BE2C (cell line): ENCODE results near the gene VGF.
"Not testable (repeated sequence)": the region's sequence is repeated elsewhere in the genome, so short reads cannot be mapped to it uniquely, and the experiment has no call there.

Experiments
- DNase-seq: peaks from one replicate; pipeline ENCODE4 v3.0.0-alpha.2; 2020
- H3K27me3 ChIP-seq: fragments of 250-450 bp; sonication (Bioruptor Pico); 2 replicates; pipeline ENCODE4 v1.5.1; 2020; ENCODE audit warnings: mild to moderate bottlenecking
- H3K36me3 ChIP-seq: fragments of 250-450 bp; sonication (Bioruptor Pico); 2 replicates; pipeline ENCODE4 v1.5.1; 2020; ENCODE audit warnings: mild to moderate bottlenecking
- H3K4me1 ChIP-seq: fragments of 250-450 bp; sonication (Bioruptor Pico); 2 replicates; pipeline ENCODE4 v1.5.1; 2020
- H3K4me3 ChIP-seq: 2 replicates; pipeline ENCODE4 v1.5.1; 2011; ENCODE audit warnings: low read depth, low read length
- H3K9me3 ChIP-seq: fragments of 250-450 bp; sonication (Bioruptor Pico); 2 replicates; pipeline ENCODE4 v1.5.1; 2020
- CTCF ChIP-seq: IDR thresholded peaks from 2 replicates; pipeline ENCODE4 v1.5.1; 2012; ENCODE audit warnings: mild to moderate bottlenecking, low read depth, low read length

The VGF gene

DNA sequence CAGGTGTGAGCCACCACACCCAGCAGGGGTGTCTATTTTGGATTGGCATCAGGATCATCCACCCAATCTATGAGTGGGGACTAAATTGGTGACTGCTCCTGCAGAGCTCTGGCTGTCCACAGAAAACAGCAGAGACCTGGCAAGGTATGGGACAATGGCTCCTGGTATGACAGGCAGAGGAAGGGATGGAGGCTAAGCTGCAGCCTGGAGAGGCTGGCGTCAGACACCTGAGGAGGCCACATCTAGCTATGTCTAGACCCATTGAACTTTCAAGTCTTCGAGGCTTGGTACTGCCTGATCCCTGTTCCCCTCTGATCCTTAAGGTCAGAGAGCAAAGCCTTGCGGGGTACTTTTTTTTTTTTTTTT is 41.7 kb downstream of the VGF start:
- H3K27me3 ChIP-seq = no peaks in the 10 kb centered on the region
- TF ChIP-seq CTCF = no peak
- H3K4me1 ChIP-seq = peaks cover 13% of the 10 kb centered on the region
- DNase-seq = no peak
- H3K4me3 ChIP-seq = no peak overlapping the region
- no peaks in the 10 kb centered on the region for H3K9me3 ChIP-seq
- no peaks in the 10 kb centered on the region for H3K36me3 ChIP-seq

DNA sequence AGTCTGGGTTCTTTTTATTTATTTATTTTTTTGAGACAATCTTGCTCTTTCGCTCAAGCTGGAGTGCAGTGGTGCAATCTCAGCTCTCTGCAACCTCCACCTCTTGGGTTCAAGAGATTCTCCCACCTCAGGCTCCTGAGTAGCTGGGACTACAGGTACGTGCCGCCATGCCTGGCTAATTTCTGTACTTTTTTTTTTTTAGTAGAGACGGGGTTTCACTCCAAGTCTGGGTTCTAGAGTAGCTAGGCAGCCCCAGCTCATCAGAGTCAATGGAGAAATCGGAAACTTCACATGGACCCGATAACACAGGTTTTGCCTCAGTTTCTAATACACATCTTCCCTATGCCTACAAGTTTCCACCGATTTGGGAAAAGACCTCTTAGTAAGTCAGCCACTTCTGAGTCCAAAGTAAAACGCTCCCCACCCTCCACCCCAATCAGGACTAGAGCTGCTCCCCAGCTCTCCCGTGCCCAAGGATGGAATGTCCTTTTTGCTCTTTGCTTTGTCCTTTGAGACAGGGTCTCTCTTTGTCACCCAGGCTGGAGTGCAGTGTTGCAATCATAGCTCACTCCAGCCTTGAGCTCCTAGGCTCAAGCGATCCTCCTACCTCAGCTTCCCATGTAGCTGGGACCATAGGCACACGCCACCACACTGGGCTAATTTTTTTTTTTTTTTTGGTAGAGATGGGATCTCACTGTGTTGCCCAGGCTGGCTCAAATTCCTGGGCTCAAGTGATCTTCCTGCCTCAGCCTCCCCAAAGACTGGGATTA is 42.3 kb downstream of the VGF start:
- DNase-seq = no peak
- H3K4me3 ChIP-seq = no peak overlapping the region
- H3K36me3 ChIP-seq = no peaks in the 10 kb centered on the region
- H3K9me3 ChIP-seq = no peaks in the 10 kb centered on the region
- H3K27me3 ChIP-seq = no peaks in the 10 kb centered on the region
- no peak for TF ChIP-seq CTCF
- H3K4me1 ChIP-seq = peaks cover 13% of the 10 kb centered on the region

GRCh38 chr7:101121991-101122932 is 43.1 kb downstream of the VGF start:
- no peak for DNase-seq
- TF ChIP-seq CTCF = no peak
- H3K9me3 ChIP-seq = no peaks in the 10 kb centered on the region
- no peaks in the 10 kb centered on the region for H3K36me3 ChIP-seq
- no peaks in the 10 kb centered on the region for H3K27me3 ChIP-seq
- H3K4me3 ChIP-seq = no peak overlapping the region
- H3K4me1 ChIP-seq = peaks cover 13% of the 10 kb centered on the region

- H3K4me3 ChIP-seq, H3K4me1 ChIP-seq, DNase-seq, H3K27me3 ChIP-seq, H3K9me3 ChIP-seq, H3K36me3 ChIP-seq: not testable (repeated sequence)
Observed at GRCh38 chr7:101121631-101121990, 43.8 kb downstream of the VGF start.

DNA sequence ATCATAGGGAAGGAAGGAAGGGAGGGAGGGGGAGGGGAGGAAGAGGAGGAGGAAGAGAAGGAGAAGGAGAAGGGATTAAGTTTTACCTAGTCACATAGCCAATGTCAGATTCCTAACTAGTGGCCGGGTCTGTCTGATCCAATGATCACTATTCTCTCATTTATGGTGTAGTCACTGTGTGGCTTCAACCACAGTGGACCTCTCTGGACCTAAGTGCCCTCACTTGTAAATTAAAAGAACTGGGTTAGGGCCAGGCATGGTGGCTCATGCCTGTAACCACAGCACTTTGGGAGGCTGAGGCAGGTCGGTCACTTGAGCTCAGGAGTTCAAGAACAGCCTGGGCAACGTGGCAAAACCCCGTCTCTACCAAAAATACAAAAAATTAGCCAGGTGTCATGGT is 45.1 kb downstream of the VGF start:
- no peaks in the 10 kb centered on the region for H3K27me3 ChIP-seq
- no peak for DNase-seq
- no peaks in the 10 kb centered on the region for H3K9me3 ChIP-seq
- H3K4me1 ChIP-seq = no peaks in the 10 kb centered on the region
- no peaks in the 10 kb centered on the region for H3K36me3 ChIP-seq
- no peak overlapping the region for H3K4me3 ChIP-seq
- no peak for TF ChIP-seq CTCF

DNA sequence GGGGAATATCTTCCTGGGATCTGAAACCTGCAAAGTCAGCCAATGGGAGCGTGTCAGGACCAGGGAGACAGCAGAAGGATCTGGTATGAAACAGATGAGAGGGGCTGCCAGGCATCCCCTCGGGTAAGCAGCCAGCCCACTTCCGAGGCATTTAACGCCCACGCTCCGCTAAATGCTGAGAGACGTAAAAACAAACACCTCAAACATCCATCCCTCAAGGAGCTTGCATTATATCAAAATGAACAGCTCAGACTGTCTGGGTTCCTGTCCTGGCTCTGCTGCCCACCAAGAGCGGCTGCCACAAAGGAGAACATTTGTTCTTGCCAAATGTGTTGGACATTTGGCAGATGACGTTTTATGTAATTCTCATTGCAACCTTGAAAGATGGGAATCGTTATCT is 45.5 kb downstream of the VGF start:
- TF ChIP-seq CTCF = no peak
- Histone ChIP-seq H3K9me3 (no peaks in the 10 kb centered on the region), H3K36me3 (no peaks in the 10 kb centered on the region), H3K4me1 (no peaks in the 10 kb centered on the region), H3K4me3 (no peak overlapping the region), H3K27me3 (no peaks in the 10 kb centered on the region)
- no peak for DNase-seq
